GM12801 (cell line): ENCODE measurements around the gene DSCAML1.

ENCODE experiments used
- TF ChIP-seq, protein P1 (sequence below): IDR thresholded peaks from one replicate; pipeline ENCODE4 v1.5.1; 2011; ENCODE audit warnings: control low read depth; ENCODE audit not compliant: insufficient read length; ENCODE audit errors: extremely low read depth

DSCAML1 gene

DNA sequence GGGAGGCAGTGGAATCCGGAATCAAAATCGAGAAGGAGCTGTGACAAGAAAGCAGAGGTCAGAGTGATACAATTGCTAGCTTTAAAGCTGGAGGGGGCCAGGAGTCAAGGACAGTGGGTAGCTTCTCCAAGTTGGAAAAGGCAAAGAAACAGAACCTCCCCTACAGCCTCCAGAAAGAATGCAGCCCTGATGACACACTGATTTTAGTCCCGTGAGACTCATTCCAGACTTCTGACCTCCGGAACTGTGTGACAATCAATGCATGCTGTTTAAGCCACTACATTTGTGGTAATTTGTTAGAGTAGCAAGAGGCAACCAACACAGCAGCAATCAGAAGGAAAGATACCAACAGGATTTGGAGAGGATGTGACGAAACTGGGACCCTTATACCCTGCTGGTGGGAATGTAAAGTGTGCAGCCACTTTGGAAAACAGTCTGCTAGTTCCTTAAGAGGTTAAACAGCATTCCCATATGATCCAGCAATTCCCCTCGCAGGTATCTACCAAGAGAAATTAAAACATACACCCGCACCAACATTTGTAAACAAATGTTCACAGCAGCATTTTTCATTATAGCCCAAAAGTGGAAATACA lies 66.7 kb downstream of the DSCAML1 start:
- TF ChIP-seq, protein P1, sequence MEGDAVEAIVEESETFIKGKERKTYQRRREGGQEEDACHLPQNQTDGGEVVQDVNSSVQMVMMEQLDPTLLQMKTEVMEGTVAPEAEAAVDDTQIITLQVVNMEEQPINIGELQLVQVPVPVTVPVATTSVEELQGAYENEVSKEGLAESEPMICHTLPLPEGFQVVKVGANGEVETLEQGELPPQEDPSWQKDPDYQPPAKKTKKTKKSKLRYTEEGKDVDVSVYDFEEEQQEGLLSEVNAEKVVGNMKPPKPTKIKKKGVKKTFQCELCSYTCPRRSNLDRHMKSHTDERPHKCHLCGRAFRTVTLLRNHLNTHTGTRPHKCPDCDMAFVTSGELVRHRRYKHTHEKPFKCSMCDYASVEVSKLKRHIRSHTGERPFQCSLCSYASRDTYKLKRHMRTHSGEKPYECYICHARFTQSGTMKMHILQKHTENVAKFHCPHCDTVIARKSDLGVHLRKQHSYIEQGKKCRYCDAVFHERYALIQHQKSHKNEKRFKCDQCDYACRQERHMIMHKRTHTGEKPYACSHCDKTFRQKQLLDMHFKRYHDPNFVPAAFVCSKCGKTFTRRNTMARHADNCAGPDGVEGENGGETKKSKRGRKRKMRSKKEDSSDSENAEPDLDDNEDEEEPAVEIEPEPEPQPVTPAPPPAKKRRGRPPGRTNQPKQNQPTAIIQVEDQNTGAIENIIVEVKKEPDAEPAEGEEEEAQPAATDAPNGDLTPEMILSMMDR = no peak

DNA sequence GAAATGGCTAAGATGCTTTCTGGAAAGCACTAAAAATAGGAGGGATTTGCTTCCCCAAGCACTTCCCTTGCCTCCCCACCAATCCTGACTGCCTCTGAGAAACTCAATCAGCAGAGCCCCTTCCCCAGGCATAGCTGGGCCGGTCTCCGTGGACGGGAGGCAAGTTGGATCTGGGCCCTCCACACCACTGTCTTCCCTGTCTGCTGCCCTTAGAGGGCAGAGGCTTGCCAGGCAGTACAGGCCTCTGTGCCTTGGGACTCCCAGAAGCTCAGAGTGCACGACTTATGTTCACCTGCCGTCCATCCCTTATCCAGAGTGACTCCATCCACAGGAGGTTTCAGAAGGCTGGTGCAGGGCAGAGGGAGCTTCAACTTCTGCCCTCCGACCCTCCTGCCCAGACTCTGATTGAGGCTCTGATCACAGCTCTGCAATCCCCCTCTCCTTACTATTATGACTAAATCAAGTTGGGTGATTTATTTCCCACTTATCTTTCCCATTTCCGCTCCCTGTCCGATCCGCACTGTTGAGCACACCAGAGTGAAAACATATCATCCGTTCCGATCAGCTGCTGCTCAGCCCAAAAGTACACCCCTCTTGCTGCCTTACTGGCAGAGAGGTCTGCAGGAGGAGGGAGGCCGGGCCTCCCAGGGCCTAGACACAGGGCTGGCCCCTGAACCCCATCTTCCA lies 71.8 kb downstream of the DSCAML1 start:
- TF ChIP-seq, protein P1 = no peak

DNA sequence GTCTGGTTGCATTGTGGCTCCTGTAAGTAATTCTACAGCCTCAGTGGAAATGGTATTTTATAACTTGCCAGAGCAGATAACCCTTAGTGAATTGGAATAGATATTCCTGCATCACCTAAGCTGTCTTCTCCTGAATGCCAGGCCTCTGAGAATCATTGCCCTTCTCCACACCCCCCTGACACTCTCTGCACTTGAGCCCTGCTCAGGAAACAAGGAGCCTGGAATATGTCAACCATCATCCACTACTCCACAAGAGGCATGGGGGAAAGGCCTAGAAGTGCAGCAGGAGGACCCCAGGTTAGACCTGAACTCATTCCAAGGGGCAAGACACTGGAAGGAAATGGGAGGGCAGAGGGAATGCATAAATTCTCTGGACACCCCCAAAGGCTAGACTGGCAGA lies 72.4 kb downstream of the DSCAML1 start:
- TF ChIP-seq, protein P1 = no peak

DNA sequence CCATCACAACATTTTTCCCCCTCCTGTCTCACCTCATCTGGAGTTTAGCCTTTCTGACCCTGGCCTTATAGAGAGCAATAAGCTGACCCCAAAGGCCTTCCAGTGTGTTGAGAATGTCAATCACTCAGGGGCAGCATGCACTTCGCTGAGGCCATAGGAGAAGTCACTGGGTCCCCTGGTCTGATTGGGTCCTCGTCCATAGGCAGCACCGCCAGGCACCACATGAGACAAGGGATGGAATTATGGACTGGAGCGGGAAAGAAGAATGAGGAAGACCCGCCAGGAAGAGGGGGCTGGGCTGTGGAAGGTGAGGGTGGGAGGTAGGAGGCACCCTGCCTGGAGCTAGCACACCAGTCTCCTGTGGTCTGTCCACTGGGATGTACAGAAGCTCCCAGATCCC lies 72.9 kb downstream of the DSCAML1 start:
- TF ChIP-seq, protein P1 = no peak

DNA sequence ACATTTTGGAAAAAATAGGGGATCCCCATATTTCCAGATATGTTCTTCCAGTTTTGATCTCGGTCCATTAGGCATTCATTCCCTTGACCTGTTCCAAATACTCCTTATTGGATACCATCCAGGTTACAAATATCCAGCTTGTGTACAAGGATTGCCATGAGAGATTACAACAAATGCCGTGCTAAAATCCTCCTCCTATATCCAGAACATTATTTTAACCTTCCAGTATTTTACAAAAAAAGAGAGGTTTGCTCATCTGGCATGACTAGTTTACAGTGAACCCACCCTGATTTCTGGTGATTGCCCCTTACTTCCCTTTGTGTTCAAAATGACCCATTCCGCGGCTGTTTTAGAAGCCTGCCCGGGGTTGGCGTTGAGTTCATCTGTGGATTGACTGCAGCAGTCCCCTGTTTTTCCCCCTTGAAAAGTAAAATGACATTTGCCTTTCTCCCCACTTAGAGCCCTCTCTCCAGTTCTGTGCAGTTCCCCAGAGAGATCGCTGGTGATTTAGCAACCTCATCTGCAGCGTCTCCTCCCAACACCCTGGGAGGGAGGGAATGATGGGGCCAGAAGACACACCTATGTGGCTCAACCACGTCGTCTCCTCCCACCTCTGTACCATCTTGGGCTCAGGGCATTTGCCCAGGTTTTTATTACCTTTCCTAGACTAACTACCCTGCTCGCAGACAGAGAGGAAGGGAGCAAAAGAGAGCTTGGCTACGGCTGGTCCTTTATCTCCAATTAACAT lies 73.6 kb downstream of the DSCAML1 start:
- TF ChIP-seq, protein P1 = no peak

DNA sequence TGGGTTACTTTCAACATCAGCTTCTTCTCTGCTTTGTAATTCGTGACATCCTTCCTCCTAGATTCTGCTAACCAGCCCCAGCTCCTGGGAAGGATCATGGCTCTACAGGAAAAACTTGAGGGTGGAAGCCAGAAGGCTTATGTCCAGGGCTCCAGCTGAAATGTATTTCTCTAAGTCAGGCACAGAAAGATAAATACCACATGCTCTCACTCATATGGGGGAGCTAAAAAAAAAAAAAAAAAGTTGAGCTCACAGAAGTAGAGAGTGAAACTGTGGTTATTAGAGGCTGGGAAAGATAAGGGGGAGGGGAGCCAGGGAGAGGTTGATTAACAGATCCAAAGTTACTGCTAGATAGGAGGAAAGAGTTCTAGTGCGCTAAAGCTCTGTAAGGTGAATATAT lies 74.9 kb downstream of the DSCAML1 start:
- TF ChIP-seq, protein P1 = no peak

DNA sequence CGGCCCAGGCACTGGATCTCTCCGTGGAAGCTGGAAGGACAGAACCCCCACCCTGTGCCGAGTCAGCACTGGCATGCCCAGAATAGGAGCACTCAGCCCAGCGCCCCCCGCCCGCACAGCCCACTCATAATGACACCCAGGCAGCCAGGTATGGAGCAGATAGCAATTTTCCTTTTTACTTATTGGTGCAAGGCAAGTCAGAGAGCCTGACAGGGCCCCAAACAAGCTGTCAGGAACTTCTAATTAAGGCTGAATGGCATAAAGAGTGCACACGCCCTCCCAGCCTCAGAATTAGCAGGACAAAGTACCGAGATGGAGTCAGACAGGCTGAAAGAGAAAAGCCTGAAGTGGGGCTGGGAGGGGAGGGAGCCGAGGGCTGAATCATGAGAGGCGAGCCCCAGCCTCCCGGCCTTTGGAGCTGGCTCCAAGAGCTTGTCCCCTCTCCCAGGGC lies 76.9 kb downstream of the DSCAML1 start:
- TF ChIP-seq, protein P1 = no peak
